MM.1S (cell line): ENCODE data around the gene TMEM123.

Experiments used
- CTCF ChIP-seq: fragments of 300-600 bp; sonication (generic); IDR thresholded peaks from 2 replicates; pipeline ENCODE4 v1.5.1; 2016; ENCODE audit warnings: antibody characterized with exemption, low read length, mixed read lengths
- EZH2phosphoT487 ChIP-seq: fragments of 300-600 bp; sonication (generic); IDR thresholded peaks from 2 replicates; pipeline ENCODE4 v1.6.1; 2018; ENCODE audit warnings: antibody characterized with exemption, low read length

- TF ChIP-seq CTCF: no peak
- no peak for TF ChIP-seq EZH2phosphoT487
Measured at GRCh38 chr11:102359372-102359771, 93.2 kb downstream of the TMEM123 start.
